GM12878 (cell line): Measurements from ENCODE around the gene TM4SF4.

Experiments
- CEBPB ChIP-seq, 2 experiments: fragments of 150-350 bp in 1 of 2; IDR thresholded peaks; 2 replicates each; pipeline ENCODE4 v1.6.1; 2012 to 2014; ENCODE audit warnings: low read depth in 2 of 2, low read length in 2 of 2, borderline replicate concordance in 1 of 2, inconsistent platforms in 1 of 2
- CTCF ChIP-seq, 3 experiments: IDR thresholded peaks in 2 of 3; conservative IDR thresholded peaks in 1 of 3; 2 replicates each; pipeline ENCODE4 v1.5.1; 2011; ENCODE audit warnings: low read depth in 3 of 3, low read length in 3 of 3, mild to moderate bottlenecking in 3 of 3, control low read depth in 2 of 3, moderate library complexity in 2 of 3, inconsistent platforms in 1 of 3, mixed read lengths in 1 of 3; ENCODE audit not compliant: control insufficient read depth in 2 of 3, insufficient read depth in 1 of 3; ENCODE audit errors: extremely low read depth in 1 of 3
- ELK1 ChIP-seq: IDR thresholded peaks from 2 replicates; pipeline ENCODE4 v1.6.1; 2012; ENCODE audit warnings: low read depth, low read length, improper control_type of control experiment
- JUND ChIP-seq: IDR thresholded peaks from 2 replicates; pipeline ENCODE4 v1.6.1; 2012; ENCODE audit warnings: low read depth, mild to moderate bottlenecking, low read length, improper control_type of control experiment, moderate library complexity
- MEF2A ChIP-seq: IDR thresholded peaks from 2 replicates; pipeline ENCODE4 v1.6.1; 2011; ENCODE audit warnings: low read depth, mild to moderate bottlenecking, low read length, moderate library complexity; ENCODE audit not compliant: insufficient read depth

- TF ChIP-seq CTCF (IDR thresholded peaks at IDR 0.05 in 2 of 3, conservative IDR thresholded peaks at IDR 0.05 in 1 of 3; ENCODE audit: control insufficient read depth in 2 of 3, extremely low read depth in 1 of 3, insufficient read depth in 1 of 3, low read depth in 3 of 3, low read length in 3 of 3): no peak
- TF ChIP-seq MEF2A: no peak
- no peak for TF ChIP-seq CEBPB (IDR thresholded peaks at IDR 0.05; ENCODE audit: borderline replicate concordance in 1 of 2, low read depth in 2 of 2, low read length in 2 of 2)
- no peak for TF ChIP-seq ELK1
- no peak for TF ChIP-seq JUND
Observed at GRCh38 chr3:149435996-149436885, 38.3 kb upstream of the TM4SF4 start.
